SH-SY5Y (cell line): ENCODE data around the gene WSCD1.

Experiments used
- GATA2 ChIP-seq: IDR thresholded peaks from 2 replicates; pipeline ENCODE4 v1.6.1; 2011; ENCODE audit warnings: mild to moderate bottlenecking, low read depth, low read length
- GATA3 ChIP-seq: IDR thresholded peaks from 2 replicates; pipeline ENCODE4 v1.6.1; 2011; ENCODE audit warnings: low read depth, mild to moderate bottlenecking, low read length, moderate library complexity

DNA sequence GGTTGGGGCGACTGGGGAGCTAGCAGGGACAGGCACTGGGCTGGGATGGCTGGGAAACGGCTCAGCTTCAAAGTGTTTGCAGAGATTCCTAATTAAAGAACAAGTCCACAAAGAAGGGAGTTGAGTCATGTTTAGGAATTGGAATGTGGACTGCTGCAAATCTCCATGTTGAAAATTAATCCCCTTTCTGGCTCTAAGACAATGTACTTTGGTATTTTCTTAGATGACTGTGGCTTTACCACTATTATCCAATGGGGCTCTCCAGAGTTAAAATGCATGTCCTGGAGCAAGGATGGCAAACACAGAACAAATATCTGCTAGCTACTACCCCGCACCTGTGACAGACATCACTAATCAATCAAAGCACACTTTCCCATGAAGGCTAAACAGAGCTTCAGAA is 22.2 kb upstream of the WSCD1 start:
- TF ChIP-seq GATA2 = no peak
- no peak for TF ChIP-seq GATA3
